ENCODE results near the gene CAMKV. TPM values are rescaled to one million over a fixed set of nuclear protein-coding genes. Genes with fewer than 3 reads are reported as not detected.

CAMKV gene
- total and polyA plus RNA-seq, 2 of the 8 experiments (the other 6 are each of a cell fraction or from before 2014, with no cell fraction given) = 56.3 to 66.4 TPM

GRCh38 chr3:49880581-49881315 lies 11.0 kb upstream of the CAMKV start:
- peak overlapping the region; percentile 67 for H4K91ac ChIP-seq (replicated peaks; ENCODE audit: insufficient read length, low read length)
- H3K9me3 ChIP-seq (ENCODE audit: insufficient read depth in 2 of 2, low read depth in 1 of 2, low read length in 1 of 2) = no peaks in the 10 kb centered on the region
- H4K5ac ChIP-seq (ENCODE audit: insufficient read length, low read depth, low read length) = peak overlapping the region; percentile 8
- peaks cover 10 to 22% (median 17%) of the 10 kb centered on the region in 4 experiments for H3K4me1 ChIP-seq (replicated peaks in 1 of 4; ENCODE audit: control insufficient read depth in 3 of 4, insufficient read depth in 4 of 4, low read length in 3 of 4)
- peak; percentile 50 for FAIRE-seq
- no peaks in the 10 kb centered on the region for H3K79me2 ChIP-seq (ENCODE audit: control insufficient read depth in 1 of 2, insufficient read depth in 2 of 2, low read length in 2 of 2)
- peak overlapping the region; percentile 73 for H2BK120ac ChIP-seq (replicated peaks; ENCODE audit: low read depth, low read length)
- H2BK15ac ChIP-seq (ENCODE audit: low read length) = peak overlapping the region; percentile 19; the same call in 1 of the 2 replicates
- POLR2A ChIA-PET (ENCODE audit: partially characterized antibody) = interaction anchor here (0.5 to 16.1 kb wide), 11 partner anchors 9 to 384 kb away, joined by 3 to 149 read pairs (median 5); partner anchors contain the start of genes AMIGO3, CAMKV, RBM6 and TRAIP
- peak overlapping the region; percentile 45; the same call in 1 of the 2 replicates for H2BK12ac ChIP-seq (ENCODE audit: low read depth, low read length)
- DNase-seq (ENCODE audit: low read depth in 1 of 2, low spot score in 2 of 2) = peak in 1 of 2 experiments; percentile 81
- H3K4me3 ChIP-seq (ENCODE audit: extremely low read depth in 1 of 4, insufficient read depth in 2 of 4, low read depth in 3 of 4, low read length in 4 of 4) = peak overlapping the region in 1 of 4 experiments; percentile 40; a peak in 2 of 8 replicates
- no peak overlapping the region for H3K14ac ChIP-seq (ENCODE audit: insufficient read length)
- H3K4ac ChIP-seq (replicated peaks; ENCODE audit: insufficient read length, low read depth, low read length) = peak overlapping the region; percentile 19
- CTCF ChIA-PET (ENCODE audit: partially characterized antibody) = interaction anchor here (0.8 to 10.1 kb wide), 11 partner anchors 11 to 68 kb away, joined by 3 to 89 read pairs (median 14); partner anchors contain the start of genes CAMKV and MST1R
- no peak overlapping the region for H3K56ac ChIP-seq (replicated peaks; ENCODE audit: insufficient read length, low read depth, low read length)
- H4K20me1 ChIP-seq (replicated peaks in 1 of 2; ENCODE audit: control insufficient read depth in 1 of 2, insufficient read depth in 2 of 2, low read length in 2 of 2) = no peaks in the 10 kb centered on the region
- H4K8ac ChIP-seq (ENCODE audit: extremely low read depth, insufficient read depth, low read length) = no peak overlapping the region
- H3K27ac ChIP-seq (ENCODE audit: low read depth, low read length) = no peak overlapping the region
- H3K23me2 ChIP-seq (ENCODE audit: low read depth, low read length) = no peaks in the 10 kb centered on the region
- H3K79me1 ChIP-seq (ENCODE audit: low read depth, low read length) = no peaks in the 10 kb centered on the region
- H3K18ac ChIP-seq (ENCODE audit: extremely low read depth, low read length) = peak overlapping the region; percentile 55; the same call in 1 of the 2 replicates
- no peaks in the 10 kb centered on the region for H3K27me3 ChIP-seq (replicated peaks in 1 of 4; ENCODE audit: control insufficient read depth in 3 of 4, extremely low read depth in 1 of 4, insufficient read depth in 3 of 4, low read length in 3 of 4)
- H3K23ac ChIP-seq (ENCODE audit: insufficient read length) = no peak overlapping the region
- peak overlapping the region; percentile 72; the same call in 1 of the 2 replicates for H2AFZ ChIP-seq (ENCODE audit: low read length)
- WGBS, 2 experiments (ENCODE audit: extremely low coverage in 1 of 2, insufficient coverage in 1 of 2, insufficient read length in 1 of 2, insufficient replicate concordance in 2 of 2, low coverage in 1 of 2, low lambda C conversion rate in 2 of 2, missing lambda C conversion rate in 1 of 2) = 37% methylated on average over 6 of the region's 6 CpGs; no CpG with 5 or more reads in 1 of the 2 experiments
- H2BK20ac ChIP-seq (ENCODE audit: low read length) = peak overlapping the region; percentile 28; the same call in 1 of the 2 replicates
- no peak overlapping the region for H2AK5ac ChIP-seq (ENCODE audit: low read depth, low read length)
- H2BK5ac ChIP-seq (ENCODE audit: low read depth, low read length) = peak overlapping the region; percentile 36; the same call in 1 of the 2 replicates
- no peak overlapping the region for H3K9ac ChIP-seq (replicated peaks in 1 of 4; ENCODE audit: extremely low read depth in 1 of 4, low read depth in 3 of 4, low read length in 3 of 4)
- no peaks in the 10 kb centered on the region for H3K36me3 ChIP-seq (ENCODE audit: control insufficient read depth in 2 of 4, insufficient read depth in 4 of 4, low read length in 3 of 4)
- peak overlapping the region; percentile 47 to 53 for H3K4me2 ChIP-seq (ENCODE audit: insufficient read depth in 1 of 2, low read depth in 2 of 2, low read length in 2 of 2)
- TF ChIP-seq E2F6 (IDR thresholded peaks at IDR 0.05) = peak; percentile 24; the same call in 1 of the 2 replicates
- TF ChIP-seq RNF2 (IDR thresholded peaks at IDR 0.05; ENCODE audit: borderline replicate concordance, low read depth, low read length, missing control alignments, poor library complexity, severe bottlenecking) = no peak
- TF ChIP-seq SIRT6 (IDR thresholded peaks at IDR 0.05; ENCODE audit: low read length) = no peak
- TF ChIP-seq ASH2L (IDR thresholded peaks at IDR 0.05; ENCODE audit: low read length) = peak; percentile 62
- 0 out of 2 replicates have a peak, but pooled peaks have one; percentile 33 for TF ChIP-seq SP1 (IDR thresholded peaks at IDR 0.05; ENCODE audit: low read depth, low read length)
